Dermis blood vessel endothelial cell (primary cell): Measurements from ENCODE around the gene MYOM3. TPM values are rescaled to one million over a fixed set of nuclear protein-coding genes. Genes with fewer than 3 reads are reported as not detected.
"Not testable (repeated sequence)": the region's sequence is repeated elsewhere in the genome, so short reads cannot be mapped to it uniquely, and the experiment has no call there.

Experiments used
- DNase-seq: peaks from one replicate; pipeline ENCODE4 v3.0.0; 2010
- total RNA-seq: library from RNA; depleted of rRNA; stranded (reverse); fragments of >200 nt; gene quantifications from 2 replicates; pipeline ENCODE4 v1.2.3, GENCODE V29; 2014

The MYOM3 gene
- total RNA-seq, 1 donor from 2014 or later, result not detected

DNA sequence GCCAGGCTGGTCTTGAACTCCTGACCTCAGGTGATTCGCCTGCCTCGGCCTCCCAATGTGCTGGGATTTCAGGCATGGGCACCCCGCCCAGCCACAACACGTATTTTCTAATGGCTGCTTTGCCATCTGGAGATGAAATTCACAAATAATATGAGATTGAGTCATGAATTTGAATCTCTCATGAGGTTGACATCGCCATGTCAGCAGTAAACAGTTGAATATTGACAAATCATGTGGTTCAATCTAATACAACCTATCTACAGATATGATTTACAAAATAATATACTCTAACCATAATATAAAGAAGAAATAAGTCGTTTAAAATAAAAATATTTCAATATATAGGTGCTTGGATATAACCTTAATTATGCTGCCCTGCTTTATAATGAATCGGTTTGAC lies 42.1 kb downstream of the MYOM3 start:
- DNase-seq, result no peak

DNA sequence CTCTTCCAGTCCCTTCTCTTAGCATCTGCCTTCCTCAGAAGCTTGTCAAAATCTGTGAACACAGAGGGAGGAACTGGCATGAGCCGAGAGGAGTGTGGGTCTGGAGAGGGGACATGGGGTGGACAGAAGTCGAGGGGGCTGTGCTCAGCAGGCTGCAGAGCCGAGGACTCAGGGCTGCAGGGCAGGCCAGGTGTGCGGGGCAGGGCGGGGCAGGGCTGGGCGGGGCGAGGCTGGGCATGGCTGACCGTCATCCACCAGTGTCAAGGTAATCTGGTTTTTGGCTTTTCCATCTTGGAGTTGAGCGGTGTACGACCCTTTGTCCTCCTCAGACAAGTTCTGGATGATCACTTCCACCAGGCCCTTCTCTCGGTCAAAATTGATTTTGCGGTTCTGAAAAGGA lies 44.0 kb downstream of the MYOM3 start:
- DNase-seq, result no peak

DNA sequence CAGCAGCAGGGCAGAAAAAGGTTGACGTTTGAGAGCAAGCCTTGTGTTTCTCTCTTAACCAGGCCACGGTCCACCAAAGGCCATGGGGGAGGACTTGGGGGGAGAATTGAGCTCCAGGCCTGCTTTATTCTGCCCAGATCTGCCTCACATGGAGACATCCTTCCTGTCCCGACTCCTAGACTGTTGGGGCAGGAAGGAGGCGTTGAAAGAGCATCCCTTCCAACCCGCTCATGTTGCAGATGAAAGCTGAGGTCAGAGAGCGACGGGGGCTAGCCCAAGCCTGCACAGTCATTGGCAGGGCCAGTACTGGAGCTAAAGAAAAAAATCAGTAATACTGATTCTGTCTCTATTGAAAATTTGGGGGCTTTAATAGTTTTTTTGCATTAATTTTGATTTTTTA lies 46.6 kb downstream of the MYOM3 start:
- no peak for DNase-seq

DNA sequence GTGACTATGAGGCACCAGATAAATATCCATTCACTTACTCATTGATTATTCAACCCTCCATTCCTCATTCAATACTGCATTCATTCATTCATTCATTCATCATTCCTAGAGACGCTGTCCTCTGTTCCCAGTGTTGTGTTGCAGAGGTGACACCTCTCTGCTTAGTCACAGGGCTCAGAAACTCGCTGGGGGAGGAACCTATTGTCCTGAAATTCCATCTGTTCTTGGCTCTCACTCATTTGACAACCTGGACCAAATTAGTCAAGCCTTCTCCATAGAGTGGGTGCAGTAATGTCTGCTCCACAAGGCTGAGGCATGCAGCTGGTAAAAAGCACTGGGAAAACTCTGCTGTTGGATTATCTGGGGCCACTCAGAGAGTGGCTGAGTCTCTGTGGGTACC lies 49.7 kb downstream of the MYOM3 start:
- no peak for DNase-seq

DNA sequence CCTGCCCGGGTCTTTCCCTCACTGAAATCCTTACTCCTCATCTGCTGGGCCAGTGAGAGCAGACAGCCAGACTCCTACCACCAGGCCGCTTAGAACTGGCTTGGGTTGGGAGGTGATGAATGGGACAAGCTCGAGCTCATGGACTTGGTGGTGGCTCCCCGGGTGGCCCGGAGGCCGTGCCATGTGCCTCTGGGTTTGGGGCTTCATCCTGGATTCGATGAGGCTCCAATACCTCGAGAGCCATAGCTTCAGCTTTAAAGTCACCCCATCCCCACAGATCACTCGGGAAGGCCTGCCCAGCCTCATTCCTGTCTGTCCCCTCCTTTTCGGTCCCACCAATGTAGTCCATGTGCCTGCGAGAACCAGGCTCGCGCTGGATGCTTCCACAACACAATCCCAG lies 51.5 kb downstream of the MYOM3 start:
- DNase-seq, result no peak

DNA sequence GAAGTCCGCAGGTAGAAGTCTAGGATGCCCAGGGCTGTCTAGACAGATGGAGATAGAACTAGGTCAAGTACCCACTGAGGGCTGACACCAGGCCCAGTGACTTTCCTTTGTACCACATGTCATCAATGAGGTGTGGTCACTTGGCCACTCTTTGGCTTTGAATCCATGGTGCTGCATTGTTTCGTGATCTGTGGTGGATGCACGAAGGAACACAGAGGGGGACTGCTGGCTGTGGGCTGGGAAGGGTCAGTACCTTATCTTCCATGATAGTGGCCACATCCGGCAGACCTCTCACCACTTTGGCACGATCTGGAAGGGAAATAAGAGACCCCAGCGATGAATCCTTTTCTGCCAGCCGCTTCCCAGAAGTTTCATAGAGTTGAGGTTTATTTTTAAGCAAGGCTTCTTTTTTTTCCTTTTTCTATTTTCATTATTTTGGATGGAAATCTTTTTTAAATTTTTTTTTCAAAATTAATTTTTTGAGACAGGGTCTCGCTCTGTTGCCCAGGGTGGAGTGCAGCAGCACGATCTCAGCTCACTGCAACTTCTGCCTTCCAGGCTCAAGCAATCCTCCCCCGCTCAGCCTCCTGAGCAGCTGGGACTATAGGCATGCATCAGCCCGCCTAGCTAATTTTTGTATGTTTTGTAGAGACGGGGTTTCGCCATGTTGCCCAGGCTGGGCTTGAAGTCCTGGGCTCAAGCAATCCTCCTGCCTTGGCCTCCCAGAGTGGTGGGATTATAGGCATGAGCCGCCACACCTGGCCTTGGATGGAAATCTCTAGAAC lies 53.1 kb downstream of the MYOM3 start:
- no peak for DNase-seq

DNA sequence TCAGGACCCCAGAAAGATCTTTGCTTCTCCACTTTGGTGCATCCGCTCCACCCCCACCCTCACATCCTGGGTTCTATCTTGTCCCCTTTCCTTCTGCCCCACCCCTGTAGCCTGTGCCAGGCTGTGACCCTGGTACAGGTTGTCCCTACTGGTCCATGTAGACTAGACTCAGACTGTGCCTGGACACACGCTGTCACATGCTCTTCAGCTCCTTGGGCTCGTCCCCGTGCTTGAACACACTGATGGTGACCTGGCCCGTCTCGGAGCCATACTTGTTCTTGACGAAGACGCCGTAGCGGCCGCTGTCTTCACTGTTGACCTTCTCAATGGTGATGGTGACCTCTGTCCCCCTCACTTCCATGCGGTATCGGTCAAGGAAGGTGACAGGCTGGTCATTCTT lies 54.8 kb downstream of the MYOM3 start:
- no peak for DNase-seq

DNA sequence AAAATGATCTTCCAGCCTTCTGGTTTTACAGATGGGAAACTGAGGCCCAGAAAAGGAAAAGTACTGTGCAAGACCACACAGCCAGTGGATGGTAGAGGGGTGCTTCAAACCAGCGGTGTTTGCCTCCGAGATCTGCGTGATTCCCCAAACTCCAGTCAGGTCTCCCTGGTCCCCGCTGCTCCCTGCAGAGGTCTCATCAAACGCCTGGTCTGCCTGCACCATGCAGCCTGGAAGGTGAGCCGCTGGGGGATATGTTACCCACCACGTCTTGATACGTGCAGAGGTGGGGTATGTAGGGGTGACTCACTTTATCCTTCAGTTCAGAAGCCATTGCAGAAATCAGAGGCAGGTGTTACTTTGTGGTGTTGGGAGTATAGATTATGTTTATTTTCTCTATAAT lies 56.3 kb downstream of the MYOM3 start:
- no peak for DNase-seq

DNA sequence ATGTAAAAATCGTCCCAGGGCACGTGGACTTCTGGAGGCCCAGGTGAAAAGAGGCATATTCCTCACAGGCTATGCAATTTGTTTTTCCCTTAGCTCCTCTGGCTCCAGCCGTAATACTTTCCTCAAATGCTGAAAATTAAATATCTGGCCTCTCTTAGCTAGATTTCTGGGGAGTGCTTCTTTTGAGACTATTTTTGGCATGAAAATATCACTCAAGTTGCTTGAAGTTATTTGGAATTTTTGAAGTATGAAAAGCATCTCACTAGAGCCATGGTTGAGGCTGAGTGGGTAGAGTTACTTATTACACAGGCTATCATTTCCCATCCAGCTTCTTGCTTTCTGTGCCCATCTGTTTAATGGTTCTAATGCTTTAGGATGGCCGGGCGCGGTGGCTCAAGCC lies 59.7 kb downstream of the MYOM3 start:
- DNase-seq, result no peak

DNA sequence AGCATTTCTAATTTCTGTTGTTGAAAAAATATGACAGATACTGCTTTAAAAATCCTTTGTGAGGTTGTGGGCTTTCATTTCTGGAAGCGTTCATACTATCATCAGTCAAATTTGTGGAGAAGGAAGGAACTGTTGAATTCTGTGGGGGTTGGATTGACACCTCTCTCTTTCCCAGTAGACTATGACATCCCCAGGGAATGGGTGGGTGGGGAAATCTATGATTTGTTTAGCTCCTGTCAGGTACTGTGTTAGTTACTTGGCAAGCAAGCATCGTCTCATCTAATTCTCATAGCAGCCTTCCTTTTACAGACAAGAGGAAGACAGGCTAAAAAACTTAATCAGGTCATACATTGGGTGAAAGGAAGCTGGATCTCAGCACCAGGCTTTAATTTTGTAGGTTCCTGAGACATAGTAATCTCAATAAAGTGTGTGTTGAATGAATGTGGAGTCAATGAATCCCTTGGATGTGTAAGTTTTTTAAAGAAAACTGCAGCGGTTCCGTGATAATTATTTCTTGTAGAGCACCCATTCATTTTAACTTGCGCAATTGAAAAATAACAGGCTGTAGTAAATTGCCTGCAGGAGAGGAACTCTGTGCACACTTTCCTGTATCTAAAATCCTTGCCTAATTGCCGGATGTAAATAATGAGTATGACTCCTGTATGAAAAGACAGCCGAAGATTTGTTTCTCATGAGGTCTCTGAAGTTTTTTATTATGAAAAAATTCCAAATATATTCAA lies 60.6 kb downstream of the MYOM3 start:
- no peak for DNase-seq

DNA sequence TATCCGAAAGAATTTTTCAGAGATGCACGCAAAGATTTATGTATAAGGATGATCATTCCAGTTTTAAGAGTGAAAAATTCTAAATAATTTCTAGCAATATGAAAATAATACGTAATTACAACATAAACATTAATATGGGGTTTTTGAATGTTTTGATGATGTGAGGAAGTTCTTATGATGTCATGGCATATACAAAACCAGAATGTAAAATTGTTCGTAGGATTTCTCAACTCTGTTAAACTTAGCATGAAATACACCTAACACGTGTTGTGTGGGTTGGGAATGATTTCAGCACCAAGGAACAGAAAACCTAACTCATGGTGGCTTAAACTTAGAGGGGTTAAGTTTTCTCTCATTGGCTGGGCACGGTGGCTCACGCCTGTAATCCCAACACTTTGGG lies 62.2 kb downstream of the MYOM3 start:
- DNase-seq, result no peak

DNA sequence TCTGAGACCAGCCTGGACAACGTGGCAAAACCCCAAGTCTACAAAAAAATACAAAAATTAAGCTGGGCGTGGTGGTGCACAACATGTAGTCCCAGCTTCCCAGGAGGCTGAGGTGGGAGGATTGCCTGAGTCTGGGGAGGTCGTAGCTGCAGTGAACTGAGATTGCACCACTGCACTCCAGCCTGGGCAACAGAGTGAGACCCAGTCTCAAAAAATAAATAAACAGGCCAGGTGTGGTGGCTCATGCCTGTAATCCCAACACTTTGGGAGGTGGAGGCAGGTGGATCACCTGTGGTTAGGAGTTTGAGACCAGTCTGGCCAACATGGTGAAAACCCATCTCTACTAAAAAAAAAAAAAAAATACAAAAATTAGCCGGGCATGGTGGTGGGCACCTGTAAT lies 63.0 kb downstream of the MYOM3 start:
- not testable (repeated sequence) for DNase-seq

DNA sequence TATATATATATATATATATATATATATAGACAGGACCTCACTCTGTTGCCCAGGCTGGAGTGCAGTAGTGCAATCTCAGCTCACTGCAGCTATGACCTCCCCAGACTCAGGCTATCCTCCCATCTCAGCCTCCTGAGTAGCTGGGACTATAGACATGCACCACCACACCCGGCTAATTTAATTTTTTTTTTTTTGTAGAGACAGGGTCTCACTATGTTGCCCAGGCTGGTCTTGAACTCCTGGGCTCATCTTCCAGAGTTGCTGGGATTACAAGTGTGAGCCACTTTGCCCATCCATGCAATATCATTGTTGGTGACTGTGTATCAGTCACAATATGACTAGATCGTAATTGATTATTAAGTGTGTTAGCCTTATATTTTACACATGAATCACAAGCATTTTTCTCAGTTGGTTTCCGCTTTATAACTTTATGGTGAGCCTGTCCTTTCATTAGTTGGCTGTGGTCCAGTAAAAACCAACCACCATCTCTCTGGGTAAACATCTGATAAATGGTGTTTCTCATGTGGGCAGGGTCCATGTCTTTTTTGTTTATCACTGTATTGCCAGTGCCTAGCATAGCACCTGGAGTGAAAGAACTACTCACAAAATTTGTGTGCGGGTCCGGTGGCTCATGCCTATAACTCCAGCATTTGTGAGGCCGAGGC lies 63.6 kb downstream of the MYOM3 start:
- DNase-seq, result peak; percentile 63

DNA sequence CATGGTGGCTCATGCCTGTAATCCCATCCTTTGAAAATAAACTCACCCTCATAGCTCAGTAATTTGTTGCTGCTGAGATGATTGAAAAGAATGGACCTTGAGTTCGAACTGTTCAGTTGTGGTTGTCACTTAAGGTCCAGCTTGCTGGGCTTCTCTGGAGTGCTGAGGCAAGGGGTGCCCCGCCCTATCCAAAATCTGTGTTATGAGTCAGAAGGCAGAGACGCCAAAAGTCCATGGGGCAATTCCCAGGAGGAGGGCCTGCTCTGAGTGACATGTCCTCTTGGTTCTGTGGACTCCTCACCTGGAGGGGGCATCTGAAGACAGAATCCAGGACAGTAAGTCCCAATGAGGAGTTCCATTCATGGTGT lies 64.8 kb downstream of the MYOM3 start:
- no peak for DNase-seq

DNA sequence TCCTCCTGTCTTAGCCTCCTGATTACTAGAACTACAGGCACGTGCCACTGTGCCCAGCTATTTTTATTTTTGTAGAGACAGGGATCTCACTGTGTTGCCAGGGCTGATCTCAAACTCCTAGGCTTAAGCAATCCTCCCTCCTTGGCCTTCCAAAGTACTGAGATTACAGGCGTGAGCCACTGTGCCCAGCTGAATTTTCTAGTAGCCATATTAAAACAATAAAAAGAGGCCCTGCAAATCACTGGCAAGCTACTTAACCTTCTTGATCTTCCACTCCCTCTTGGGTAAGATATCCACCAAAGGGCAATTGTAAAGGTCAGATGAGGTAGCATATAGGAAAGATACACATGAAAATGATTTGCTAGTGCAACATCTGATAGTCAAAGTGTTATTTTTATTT lies 66.2 kb downstream of the MYOM3 start:
- no peak for DNase-seq

DNA sequence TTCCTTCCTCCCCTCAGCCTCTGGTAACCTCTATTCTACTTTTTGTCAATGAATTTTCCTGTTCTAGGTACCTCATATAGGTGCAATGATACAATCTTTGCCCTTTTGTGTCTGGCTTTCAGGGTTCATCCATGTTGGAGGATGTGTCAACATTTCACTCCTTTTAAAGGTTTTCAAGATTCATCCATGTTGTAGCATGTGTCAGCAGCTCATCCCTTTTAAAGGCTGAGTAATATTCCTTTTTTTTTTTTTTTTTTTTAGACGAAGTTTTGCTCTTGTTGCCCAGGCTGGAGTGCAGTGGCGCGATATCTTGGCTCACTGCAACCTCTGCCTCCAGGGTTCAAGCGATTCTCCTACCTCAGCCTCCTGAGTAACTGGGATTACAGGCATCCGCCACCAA lies 67.3 kb downstream of the MYOM3 start:
- DNase-seq, result not testable (repeated sequence)

DNA sequence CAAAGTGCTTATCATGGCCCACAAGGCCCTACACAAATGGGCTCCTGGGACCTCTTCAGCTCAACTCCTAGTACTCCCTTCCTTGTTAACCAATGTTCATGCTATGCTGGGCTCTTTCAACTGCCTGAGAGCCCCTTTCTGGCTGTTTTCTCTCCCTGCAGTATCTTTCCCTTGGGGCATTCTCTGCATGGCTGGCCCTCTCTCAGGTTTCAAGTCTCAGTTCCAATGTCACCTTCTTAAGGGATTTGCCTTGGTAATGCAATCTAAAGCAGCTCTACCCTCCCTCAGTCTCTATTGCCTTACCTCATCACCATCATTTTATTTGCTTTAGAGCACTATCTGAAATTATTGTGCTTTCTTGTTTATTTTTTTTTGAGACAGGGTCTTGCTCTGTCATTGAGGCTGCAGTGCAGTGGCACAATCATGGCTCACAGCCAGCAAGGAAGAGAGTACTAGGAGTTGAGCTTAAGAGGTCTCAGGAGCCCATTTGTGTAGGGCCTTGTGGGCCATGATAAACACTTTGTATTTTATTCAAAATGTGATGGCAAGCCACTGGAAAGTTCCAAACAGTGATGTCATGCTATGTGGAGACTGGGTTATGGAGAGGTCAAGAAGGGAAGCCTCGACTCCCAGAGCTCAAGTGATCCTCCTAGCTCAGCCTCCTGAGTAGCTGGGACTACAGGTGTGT lies 68.4 kb downstream of the MYOM3 start:
- no peak for DNase-seq

DNA sequence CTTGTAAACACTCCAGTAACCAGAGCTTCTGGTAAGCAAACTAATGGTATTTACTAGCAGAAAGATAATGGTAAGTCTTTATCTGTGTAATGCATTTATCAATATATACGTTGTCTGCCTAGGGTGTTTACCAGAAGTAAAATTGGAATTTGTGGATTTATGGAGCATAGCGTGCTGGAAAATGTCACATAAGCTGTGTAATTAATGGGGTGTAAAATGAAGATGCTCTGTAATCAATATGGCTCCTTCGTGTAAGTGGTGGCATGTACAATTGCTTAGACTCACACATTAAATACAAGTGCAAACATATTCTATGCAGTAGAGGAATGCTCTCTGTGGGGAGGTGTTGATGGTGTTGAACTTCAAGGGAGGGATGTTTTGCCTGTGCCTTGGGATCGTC lies 69.6 kb downstream of the MYOM3 start:
- DNase-seq, result no peak

DNA sequence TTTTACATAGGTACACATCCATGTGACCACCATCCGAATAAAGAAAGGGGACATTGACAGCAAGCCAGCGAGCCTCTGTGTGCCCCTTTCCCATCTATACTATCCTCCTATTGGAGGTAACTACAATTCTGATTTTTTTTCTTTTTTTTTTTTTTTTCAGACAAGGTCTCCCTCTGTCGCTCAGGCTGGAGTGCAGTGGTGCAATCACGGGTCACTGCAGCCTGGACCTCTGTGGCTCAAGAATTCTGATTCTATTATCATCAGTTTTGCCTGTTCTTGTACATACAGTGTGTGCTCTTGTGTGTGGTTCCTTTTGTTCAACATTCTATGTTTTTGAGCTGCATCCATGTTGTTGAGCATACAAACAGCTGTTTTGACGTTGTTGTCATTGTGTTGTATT lies 75.8 kb downstream of the MYOM3 start:
- no peak for DNase-seq

DNA sequence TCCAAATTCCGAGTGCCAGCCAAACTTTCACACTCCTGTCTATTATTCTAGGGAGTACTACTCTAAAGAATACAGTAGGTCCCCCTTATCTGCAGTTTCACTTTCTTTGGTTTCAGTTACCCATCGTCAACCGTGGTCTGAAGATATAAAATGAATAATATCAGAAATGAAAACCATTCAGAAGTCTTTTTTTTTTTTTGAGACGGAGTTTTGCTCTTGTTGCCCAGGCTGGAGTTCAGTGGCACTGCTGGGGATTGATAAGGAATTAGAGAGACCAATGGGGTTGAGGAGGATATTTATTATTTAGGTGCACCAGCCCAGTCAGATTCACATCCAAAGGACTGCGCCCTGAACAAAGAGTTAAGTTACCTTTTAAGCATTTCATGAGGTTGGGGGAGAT lies 79.0 kb downstream of the MYOM3 start:
- DNase-seq, result no peak

DNA sequence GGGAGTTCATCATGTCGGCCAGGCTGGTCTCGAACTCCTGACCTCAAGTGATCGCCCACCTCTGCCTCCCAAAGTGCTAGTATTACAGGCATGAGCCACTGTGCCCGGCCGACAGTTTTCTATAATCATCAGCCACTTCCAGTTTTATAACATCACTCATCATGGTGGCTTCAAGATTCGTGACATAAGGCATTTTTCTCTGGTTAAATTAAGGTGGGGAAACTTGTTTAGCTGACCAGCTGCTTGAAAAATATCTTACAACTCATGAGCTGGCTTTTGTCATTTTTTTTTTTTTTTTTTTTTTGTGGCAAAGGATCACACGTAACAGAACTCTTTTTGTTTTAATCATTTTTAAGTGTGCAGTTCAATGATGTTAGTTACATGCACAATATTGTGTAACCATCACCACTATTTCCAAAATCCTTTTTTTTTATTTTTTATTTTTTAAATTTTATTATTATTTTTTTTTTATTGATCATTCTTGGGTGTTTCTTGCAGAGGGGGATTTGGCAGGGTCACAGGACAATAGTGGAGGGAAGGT lies 80.9 kb downstream of the MYOM3 start:
- not testable (repeated sequence) for DNase-seq

DNA sequence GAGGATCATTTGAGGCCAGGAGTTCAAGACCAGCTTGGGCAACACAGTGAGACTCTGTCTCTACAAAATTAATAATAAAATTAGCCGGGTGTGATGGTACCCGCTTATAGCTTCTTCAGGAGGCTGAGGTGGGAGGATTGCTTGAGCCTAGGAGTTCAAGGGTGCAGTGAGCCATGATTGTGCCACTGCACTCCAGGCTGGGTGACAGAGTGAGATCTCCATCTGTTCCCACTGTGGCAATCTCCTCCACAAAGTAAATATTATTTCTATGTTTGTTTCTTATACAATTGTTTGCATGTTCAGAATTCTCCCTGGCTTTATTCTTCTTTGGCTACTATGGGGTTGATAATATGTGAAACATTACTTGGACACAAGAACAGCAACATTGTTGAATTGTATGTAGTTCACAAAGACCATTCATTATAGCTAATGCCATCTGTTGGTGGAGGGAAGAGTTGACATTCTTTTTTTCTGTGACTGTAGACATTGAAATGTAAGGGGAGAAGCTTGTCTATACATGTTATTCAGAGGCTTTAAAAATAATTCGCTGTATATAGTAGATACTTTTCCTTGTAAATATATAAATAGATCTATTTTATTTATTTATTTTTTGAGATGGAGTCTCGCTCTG lies 84.0 kb downstream of the MYOM3 start:
- DNase-seq, result peak; percentile 77
